Measurements from ENCODE around the gene DUSP1. TPM values are rescaled to one million over a fixed set of nuclear protein-coding genes. Genes with fewer than 3 reads are reported as not detected.
A peak's percentile ranks its signal among the peaks of the same experiment; 100 is the strongest.

DUSP1 gene
- total and polyA plus RNA-seq, 2 of the 13 experiments (the other 11 are each of a cell fraction or from before 2014, with no cell fraction given), result 27.1 to 55.5 TPM

- no peak for TF ChIP-seq ZNF232 (CRISPR knock-in tag; IDR thresholded peaks at IDR 0.05; ENCODE audit: borderline replicate concordance)
- TF ChIP-seq ZNF574 (CRISPR knock-in tag; IDR thresholded peaks at IDR 0.05), result peak; percentile 72
- TF ChIP-seq MXD3 (CRISPR knock-in tag; IDR thresholded peaks at IDR 0.05), result 0 out of 2 replicates have a peak, but pooled peaks have one; percentile 23
- peak; percentile 52; the same call in 1 of the 2 replicates for TF ChIP-seq NCOR1 (IDR thresholded peaks at IDR 0.05; ENCODE audit: borderline replicate concordance, low read length)
- peak; percentile 77 for TF ChIP-seq ZNF24 (IDR thresholded peaks at IDR 0.05)
- TF ChIP-seq ZNF362 (CRISPR knock-in tag; IDR thresholded peaks at IDR 0.05; ENCODE audit: borderline replicate concordance), result peak; percentile 76; the same call in 1 of the 2 replicates
- peak; percentile 62 for TF ChIP-seq ZFY (CRISPR knock-in tag; IDR thresholded peaks at IDR 0.05)
- peak; percentile 55; the same call in 1 of the 2 replicates for TF ChIP-seq ZNF503 (CRISPR knock-in tag; IDR thresholded peaks at IDR 0.05)
- peak; percentile 88 for TF ChIP-seq ZNF609 (CRISPR knock-in tag; IDR thresholded peaks at IDR 0.05; ENCODE audit: borderline replicate concordance)
- TF ChIP-seq SAP130 (CRISPR knock-in tag; IDR thresholded peaks at IDR 0.05; ENCODE audit: low read depth), result peak; percentile 92
- TF ChIP-seq ZFP1 (CRISPR knock-in tag; IDR thresholded peaks at IDR 0.05), result 0 out of 2 replicates have a peak, but pooled peaks have one; percentile 24
- peak; percentile 89 for TF ChIP-seq NR2C2 (CRISPR knock-in tag; IDR thresholded peaks at IDR 0.05; ENCODE audit: borderline replicate concordance)
- no peak for TF ChIP-seq SP4 (CRISPR knock-in tag; IDR thresholded peaks at IDR 0.05)
- TF ChIP-seq SIX4 (CRISPR knock-in tag; IDR thresholded peaks at IDR 0.05), result peak; percentile 44; the same call in 1 of the 2 replicates
- peak; percentile 98 for TF ChIP-seq RXRA (CRISPR knock-in tag; IDR thresholded peaks at IDR 0.05)
Observed at GRCh38 chr5:172777881-172778814, 7.2 kb upstream of the DUSP1 start (continued).
